Left cardiac atrium (tissue), 4 donors: Measurements from ENCODE around the gene SLC10A3. TPM values are rescaled to one million over a fixed set of nuclear protein-coding genes. Genes with fewer than 3 reads are reported as not detected.

Experiments
- ATAC-seq, 2 donors: fragments of 200-7000 bp; cut with Tn5 transposase; one replicate each; pipeline ENCODE4 v1.9.1; 2020; ENCODE audit warnings: mild to moderate bottlenecking in 2 of 2, moderate library complexity in 2 of 2
- DNase-seq: peaks from one replicate; pipeline ENCODE4 v3.0.0-alpha.2; 2020
- intact Hi-C, 2 donors: fragments of 100-400 bp; cut with DNase I; formaldehyde crosslinking; loops; one replicate each; pipeline versions ENCODE4 v1.14.1 to v1.15.1; 2022 to 2023
- microRNA-seq, 2 donors: library from miRNA; unstranded; fragments of <30 nt; microRNA quantifications; one replicate each; pipeline ENCODE4 v1.2.0, GENCODE V29; 2020
- total RNA-seq, 2 donors: library from RNA; stranded (reverse); fragmentation: NEBNext Ultra II Directional; extraction: Animal tissue kit (Norgen Biotek cat#: 25700); gene quantifications; one replicate each; pipeline ENCODE4 v1.2.1, GENCODE V29; 2021
- donor health status: DM: no; HTN: yes; CAD: no.
- donor health status: DM: no; HTN: yes; CAD: no; lungs with severe emphysema.
- donor health status: DM: yes; HTN: yes; CAD: no.
- donor health status: Dilated cardiomyopathy.

The SLC10A3 gene
- total RNA-seq, 2 donors from 2014 or later: 15.1 to 18.4 TPM

DNA sequence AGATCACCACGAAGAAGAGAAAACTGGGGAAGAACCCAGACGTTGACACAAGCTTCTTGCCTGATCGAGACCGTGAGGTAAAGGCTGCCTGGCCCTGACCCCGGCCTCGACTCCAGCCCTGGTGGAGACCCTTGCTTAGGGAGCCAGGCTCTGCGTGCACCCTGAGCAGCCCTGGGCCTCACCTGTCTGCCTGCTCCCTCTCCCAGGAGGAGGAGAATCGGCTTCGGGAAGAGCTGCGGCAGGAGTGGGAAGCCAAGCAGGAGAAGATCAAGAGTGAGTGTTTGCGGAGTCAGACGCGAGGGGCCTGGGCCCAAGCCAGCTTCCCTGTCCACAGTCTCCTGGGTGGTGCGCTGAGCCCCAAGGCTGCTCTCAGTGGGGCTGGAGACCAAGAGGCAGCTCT is 41.9 kb downstream of the SLC10A3 start:
- ATAC-seq (no peak), DNase-seq (no peak)
- intact Hi-C loops: no loop called here

DNA sequence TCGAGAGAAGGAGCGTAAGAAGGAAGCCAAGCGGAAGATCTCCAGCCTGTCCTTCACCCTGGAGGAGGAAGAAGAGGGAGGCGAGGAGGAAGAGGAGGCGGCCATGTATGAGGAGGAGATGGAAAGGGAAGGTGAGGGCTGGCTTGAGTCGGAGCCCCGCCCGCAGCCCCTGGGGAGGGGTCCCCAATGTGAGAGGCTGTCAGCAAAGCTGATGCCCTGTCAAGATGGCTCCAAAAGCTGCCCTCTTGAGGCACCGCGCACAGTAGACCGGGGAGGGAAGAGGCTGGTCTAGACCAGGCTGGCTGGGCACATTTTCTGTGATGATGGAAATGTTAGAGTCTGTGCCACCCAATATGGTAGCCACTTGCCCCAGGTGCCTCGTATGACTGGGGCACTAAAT is 44.0 kb downstream of the SLC10A3 start:
- ATAC-seq (no peak), DNase-seq (no peak)
- intact Hi-C loops: no loop called here

DNA sequence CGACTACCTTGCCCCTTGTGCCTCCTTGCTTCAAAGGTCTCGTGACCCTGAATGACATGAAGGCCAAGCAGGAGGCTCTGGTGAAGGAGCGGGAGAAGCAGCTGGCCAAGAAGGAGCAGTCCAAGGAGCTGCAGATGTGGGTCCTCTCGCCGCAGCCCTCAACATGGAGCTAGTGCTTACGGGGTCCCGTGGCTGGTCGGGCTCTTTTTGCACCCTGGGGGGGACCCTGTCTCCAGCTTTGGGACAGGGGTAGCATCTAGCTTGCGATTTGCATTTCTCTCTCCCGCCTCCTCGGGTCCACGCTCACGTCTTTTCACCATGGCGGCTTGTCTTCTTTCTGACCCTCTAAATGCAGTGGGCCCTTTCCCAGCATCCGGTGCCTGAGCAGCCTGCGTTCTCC is 44.7 kb downstream of the SLC10A3 start:
- intact Hi-C loops: no loop called here
- DNase-seq (no peak), ATAC-seq (no peak)

DNA sequence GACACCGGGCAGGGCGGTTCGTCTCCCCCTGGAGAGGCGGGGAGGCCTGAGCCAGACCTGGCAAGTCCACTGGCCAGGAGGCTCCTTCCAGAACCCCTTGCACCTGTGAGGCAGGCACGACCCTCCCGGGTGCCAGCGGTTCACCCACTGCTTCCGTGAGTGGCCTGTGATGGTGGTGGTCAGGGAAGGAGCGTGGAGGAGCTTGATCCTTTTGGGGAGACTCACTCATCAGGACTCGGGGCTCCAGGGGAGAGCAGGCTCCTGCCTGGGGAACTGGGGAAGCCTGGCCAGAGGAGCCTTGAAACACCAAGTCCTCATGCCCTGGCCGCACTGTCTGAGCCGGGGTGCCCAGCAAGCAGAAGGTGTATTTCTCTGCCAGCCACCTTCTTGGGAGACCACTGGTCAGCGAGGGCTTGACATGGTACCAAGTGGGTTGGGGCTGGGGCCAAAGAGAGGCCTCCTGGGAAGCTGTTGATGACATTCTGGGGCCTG is 45.6 kb downstream of the SLC10A3 start:
- intact Hi-C loops: no loop called here
- no peak for ATAC-seq
- DNase-seq: no peak

DNA sequence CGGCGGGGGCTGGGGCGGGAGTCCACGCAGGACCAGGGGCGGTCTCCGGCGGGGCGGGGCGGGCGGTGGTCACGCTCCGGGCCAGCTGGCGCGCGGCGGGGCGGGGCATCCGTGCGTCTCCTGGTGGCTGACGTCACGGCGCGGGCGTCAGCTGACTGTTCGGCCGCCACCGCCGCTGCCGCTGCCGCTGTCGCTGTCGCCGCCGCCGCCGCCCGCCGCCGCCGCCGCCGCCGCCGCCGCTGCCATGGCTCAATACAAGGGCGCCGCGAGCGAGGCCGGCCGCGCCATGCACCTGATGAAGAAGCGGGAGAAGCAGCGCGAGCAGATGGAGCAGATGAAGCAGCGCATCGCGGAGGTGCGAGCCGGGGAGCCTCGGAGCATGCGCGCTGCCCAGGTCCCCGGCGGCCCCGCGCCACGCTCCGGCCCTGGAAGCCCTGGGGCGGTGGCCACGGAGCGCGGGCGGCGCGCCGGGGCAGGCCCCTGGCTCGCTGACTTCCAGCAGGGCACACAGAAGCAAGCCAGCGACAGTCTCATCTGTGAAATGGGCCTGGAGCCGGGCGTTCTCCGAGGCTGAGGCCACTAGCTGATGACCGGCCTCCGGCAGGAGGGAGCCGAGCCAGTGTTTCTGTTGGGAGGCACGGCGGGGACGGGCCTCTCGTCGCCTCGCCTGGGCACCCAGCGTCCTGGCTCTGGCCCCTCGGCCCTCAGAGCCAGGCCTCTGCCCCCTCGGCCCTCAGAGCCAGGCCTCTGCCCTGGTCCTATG is 46.3 kb downstream of the SLC10A3 start, which contains the start of gene FAM50A:
Gene FAM50A, plus strand, starts transcription at position 150 of the 763 bp plus-strand sequence. Its CDS starts 95 bp downstream, at position 245.
- intact Hi-C loops: no loop called here
- DNase-seq (peak; percentile 88), ATAC-seq (peak; percentile 89 to 94)

DNA sequence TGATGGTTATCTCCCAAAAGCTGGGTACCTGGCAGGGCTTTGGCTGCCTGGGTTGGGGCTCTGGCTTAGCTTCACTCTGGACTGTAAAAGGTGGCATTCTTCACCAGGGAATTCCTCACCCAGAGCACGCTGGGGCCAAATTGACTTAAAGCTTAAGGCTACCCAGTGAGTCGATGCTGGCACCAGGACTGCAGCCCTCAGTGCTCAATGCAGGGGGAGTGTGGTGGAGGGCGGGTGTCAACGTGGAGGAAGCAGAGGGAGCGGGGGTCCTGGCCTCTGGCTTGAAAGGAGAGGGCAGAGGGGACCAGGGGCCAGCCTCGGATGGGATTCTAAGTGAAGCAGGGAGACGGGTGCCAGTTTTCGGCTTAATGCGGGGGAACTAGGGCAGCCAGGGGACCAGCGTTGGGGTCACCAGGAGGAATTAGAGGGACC is 46.9 kb downstream of the SLC10A3 start:
- intact Hi-C loops: no loop called here
- ATAC-seq (peak; percentile 3 to 8), DNase-seq (no peak)

DNA sequence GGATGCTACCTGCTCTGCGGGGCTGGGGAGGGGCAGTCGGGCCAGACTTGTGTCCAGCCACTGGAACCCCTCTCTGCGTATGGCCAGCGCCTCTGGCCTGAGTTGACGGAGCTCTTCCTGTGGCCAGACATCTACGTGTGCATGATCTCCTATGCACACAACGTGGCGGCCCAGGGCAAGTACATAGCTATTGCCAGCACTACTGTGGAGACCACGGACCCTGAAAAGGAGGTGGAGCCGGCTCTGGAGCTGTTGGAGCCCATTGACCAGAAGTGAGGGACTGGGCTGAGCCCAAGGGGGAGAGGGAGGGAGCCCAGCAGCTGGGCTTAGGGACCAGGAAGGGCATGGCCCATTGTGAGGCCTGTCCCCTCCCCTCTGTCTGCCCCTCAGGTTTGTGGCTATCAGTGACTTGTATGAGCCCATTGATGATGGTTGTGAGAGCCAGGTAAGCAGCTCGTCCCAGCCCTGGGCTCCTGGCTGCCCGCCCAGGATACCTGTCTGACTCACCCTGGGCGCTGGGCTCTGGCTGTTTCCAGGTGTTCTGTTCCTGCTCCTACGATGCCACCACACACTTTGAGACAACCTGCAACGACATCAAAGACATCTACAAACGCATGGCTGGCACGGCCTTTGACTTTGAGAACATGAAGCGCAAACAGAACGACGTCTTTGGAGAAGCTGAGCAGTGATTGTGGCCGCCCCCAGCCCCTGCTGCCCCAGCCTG is 48.3 kb downstream of the SLC10A3 start:
- intact Hi-C loops: no loop called here
- ATAC-seq (no peak), DNase-seq (no peak)

DNA sequence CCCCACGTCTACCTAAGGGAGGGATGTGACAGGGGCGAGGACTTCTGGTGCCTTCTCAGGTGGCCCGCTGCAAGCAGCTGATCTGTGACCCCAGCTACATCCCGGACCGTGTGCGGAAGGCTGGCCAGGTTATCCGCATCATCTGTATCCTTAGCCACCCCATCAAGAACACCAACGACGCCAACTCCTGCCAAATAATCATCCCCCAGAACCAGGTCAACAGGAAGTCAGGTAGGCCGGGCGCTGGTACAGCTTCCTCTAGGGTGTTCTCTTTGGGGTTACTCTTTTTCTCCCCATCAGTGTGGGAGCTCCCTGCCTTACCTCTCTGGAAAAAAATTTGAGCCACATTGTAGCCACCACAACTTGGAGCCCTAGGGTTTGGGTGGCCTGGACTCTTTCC is 48.9 kb downstream of the SLC10A3 start:
- DNase-seq: no peak
- intact Hi-C loops: no loop called here
- no peak for ATAC-seq

DNA sequence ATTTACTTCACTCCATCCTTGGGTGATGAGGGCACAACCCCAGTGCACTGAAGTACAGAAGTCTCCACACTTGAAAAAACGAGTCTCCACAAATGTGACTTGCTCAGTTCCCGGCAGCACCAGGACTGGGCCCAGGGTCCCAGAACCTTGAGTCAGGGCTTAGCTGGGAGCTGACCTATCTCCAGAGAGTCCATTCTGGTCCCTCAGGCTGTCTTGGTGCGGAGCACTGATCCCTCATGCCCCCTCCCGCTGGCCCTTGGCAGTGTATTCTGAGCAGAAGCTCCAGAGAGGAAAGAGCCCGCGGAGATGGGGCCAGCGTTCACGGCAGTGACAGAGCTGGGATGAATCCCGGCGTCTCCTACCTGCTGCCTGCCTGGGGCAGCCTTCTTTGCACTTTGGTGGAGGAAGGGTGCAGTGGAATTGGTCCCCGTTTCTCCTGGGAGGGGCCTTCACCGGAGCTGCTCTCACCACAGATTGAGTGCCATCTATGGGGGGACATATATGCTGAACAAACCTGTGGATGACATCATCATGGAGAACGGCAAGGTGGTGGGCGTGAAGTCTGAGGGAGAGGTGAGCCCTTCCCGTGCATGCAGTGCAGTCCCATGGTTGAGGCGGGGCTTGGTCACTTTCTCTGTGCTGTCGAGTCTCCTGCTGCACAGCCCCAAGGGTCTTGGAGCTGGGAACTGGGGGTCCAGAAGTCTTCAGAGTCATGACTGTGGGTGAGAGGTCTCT is 49.6 kb downstream of the SLC10A3 start:
- intact Hi-C loops: no loop called here
- no peak for ATAC-seq
- no peak for DNase-seq

DNA sequence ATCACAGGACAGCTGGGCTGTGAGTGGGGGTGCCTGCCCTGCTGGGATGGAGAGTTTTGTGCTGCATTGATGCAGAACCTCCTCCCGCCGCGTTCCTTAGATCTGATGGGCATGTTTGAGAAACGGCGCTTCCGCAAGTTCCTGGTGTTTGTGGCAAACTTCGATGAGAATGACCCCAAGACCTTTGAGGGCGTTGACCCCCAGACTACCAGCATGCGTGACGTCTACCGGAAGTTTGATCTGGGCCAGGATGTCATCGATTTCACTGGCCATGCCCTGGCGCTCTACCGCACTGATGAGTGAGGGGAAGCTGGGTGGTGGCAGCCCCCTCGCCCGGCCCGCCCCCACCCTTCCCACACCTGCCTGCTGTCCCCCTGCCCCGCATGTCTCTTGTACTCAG is 50.6 kb downstream of the SLC10A3 start:
- intact Hi-C loops: no loop called here
- DNase-seq: no peak

DNA sequence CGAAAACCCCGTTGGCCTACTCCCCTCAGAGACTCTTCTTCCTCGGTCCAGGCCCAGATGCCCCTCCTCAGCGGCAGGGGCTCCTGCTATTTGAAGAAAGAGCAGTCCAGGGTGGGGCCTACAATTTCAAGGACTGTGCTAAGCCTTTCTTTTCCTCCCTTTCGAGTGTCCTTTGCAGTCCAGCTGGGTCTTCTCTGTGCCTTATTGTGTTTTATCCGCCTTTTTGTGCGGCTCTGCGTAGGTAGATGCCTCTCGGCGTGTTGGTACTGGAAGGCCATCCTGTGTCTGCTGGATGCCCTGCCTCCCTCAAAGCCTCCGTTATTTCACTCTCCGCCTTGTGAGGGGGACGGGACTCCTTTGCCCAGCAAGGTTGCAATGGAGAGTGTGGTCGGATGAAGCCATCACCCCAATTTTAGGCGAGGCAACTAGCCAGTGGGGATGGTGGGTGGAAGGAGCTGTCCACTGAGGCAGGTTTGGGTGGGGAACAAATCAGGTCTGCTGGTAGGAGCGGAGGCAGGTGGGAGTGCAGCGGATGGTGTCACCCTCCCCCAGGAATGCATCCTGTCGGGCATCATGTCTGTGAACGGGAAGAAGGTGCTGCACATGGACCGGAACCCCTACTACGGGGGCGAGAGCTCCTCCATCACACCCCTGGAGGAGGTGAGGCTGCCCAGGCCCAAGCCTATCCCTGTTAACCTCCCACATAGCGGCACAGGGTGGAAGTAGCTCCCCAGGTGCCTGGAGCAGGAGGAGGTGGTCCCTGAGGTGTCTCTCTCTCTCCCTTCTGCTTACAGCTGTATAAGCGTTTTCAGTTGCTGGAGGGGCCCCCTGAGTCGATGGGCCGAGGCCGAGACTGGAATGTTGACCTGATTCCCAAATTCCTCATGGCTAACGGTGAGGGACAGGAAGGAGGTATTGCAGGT is 52.2 kb downstream of the SLC10A3 start:
- DNase-seq: no peak
- intact Hi-C loops: no loop called here
- ATAC-seq: no peak

More for the DNA sequence above, 50.6 kb downstream of the SLC10A3 start:
- no peak for ATAC-seq

Small RNA genes lying within 50 kb of the gene (microRNA-seq; reads per million reads assigned to microRNA genes)
- gene MIR6858: 0 to 1.1 reads per million in 2 donors

Other genes starting within 250 kb of the SLC10A3 start
- not detected for gene OPN1MW3, start 233.0 kb downstream of the SLC10A3 start, total RNA-seq
- not detected for gene TEX28, start 195.5 kb downstream of the SLC10A3 start, total RNA-seq
- gene TKTL1, start 194.8 kb downstream of the SLC10A3 start, total RNA-seq: 1 to 10 TPM; 4.1 to 7.0 TPM
- 100 to 1,000 TPM; 406 to 476 TPM for gene FLNA, start 116.0 kb downstream of the SLC10A3 start, total RNA-seq
- 10 to 100 TPM; 54.5 to 70.9 TPM for gene EMD, start 111.3 kb downstream of the SLC10A3 start, total RNA-seq
- gene RPL10, start 92.3 kb downstream of the SLC10A3 start, total RNA-seq: 1,000 to 10,000 TPM; 2,090 to 2,230 TPM
- 10 to 100 TPM; 41.9 to 42.8 TPM for gene DNASE1L1, start 81.4 kb downstream of the SLC10A3 start, total RNA-seq
- 10 to 100 TPM; 36.6 to 41.2 TPM for gene TAFAZZIN, start 79.1 kb downstream of the SLC10A3 start, total RNA-seq
- gene ATP6AP1, start 62.0 kb downstream of the SLC10A3 start, total RNA-seq: 10 to 100 TPM; 70.8 to 86.0 TPM
- 10 to 100 TPM; 76.8 to 98.5 TPM for gene GDI1, start 53.5 kb downstream of the SLC10A3 start, total RNA-seq
- 10 to 100 TPM; 48.7 to 58.9 TPM for gene FAM50A, start 46.5 kb downstream of the SLC10A3 start, total RNA-seq
- 10 to 100 TPM; 24.0 to 28.1 TPM for gene PLXNA3, start 32.3 kb downstream of the SLC10A3 start, total RNA-seq
- 10 to 100 TPM; 17.7 TPM for gene LAGE3, start 11.3 kb downstream of the SLC10A3 start, total RNA-seq
- gene UBL4A, start 4.0 kb downstream of the SLC10A3 start, total RNA-seq: 10 to 100 TPM; 44.4 to 48.4 TPM
- 10 to 100 TPM; 44.4 to 51.0 TPM for gene FAM3A, start 25.6 kb upstream of the SLC10A3 start, total RNA-seq
- gene G6PD, start 56.2 kb upstream of the SLC10A3 start, total RNA-seq: 10 to 100 TPM; 30.4 to 36.0 TPM
- gene IKBKG, start 57.0 kb upstream of the SLC10A3 start, total RNA-seq: 10 to 100 TPM; 17.1 to 21.1 TPM
- gene CTAG1A, start 94.5 kb upstream of the SLC10A3 start, total RNA-seq: not detected
- not detected for gene CTAG1B, start 128.7 kb upstream of the SLC10A3 start, total RNA-seq
- gene CTAG2, start 162.9 kb upstream of the SLC10A3 start, total RNA-seq: not detected